Measurements from ENCODE around the gene PRR23C.

- TF ChIP-seq POLR2A (IDR thresholded peaks at IDR 0.05) (no peak), CTCF (IDR thresholded peaks at IDR 0.05) (no peak), POLR2AphosphoS5 (IDR thresholded peaks at IDR 0.05; ENCODE audit: insufficient read depth in 1 of 2, low read depth in 1 of 2) (no peak)
Measured at GRCh38 chr3:139032326-139033002, 12.2 kb downstream of the PRR23C start.

All from vagina (tissue), 2 donors.